ENCODE measurements around the gene TSEN54.

DNA sequence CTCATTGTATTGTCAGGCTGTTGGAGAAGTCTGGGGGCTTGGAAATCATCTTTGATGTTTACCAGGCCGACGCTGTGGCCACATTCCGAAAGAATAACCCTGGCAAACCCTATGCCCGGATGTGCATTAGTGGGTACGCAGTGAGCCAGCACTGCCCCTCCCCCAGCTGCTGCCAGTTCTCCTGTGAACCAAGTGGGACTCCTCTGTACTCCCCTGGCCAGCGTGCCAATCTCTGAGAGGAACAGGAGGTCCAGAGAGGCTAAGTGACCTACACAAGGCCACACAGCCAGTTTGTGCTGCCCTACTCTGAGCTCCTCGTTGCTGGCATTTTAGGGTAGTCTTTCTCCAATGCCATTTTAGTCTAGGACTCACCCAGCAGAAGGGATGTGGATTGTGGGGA is 7.3 kb downstream of the TSEN54 start:
- no peak for TF ChIP-seq ELF1 (IDR thresholded peaks at IDR 0.05)
- no peak for TF ChIP-seq TEAD4 (IDR thresholded peaks at IDR 0.05; ENCODE audit: borderline replicate concordance, insufficient read depth)
- TF ChIP-seq, protein P1, sequence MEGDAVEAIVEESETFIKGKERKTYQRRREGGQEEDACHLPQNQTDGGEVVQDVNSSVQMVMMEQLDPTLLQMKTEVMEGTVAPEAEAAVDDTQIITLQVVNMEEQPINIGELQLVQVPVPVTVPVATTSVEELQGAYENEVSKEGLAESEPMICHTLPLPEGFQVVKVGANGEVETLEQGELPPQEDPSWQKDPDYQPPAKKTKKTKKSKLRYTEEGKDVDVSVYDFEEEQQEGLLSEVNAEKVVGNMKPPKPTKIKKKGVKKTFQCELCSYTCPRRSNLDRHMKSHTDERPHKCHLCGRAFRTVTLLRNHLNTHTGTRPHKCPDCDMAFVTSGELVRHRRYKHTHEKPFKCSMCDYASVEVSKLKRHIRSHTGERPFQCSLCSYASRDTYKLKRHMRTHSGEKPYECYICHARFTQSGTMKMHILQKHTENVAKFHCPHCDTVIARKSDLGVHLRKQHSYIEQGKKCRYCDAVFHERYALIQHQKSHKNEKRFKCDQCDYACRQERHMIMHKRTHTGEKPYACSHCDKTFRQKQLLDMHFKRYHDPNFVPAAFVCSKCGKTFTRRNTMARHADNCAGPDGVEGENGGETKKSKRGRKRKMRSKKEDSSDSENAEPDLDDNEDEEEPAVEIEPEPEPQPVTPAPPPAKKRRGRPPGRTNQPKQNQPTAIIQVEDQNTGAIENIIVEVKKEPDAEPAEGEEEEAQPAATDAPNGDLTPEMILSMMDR (IDR thresholded peaks at IDR 0.05): no peak
- TF ChIP-seq EP300 (IDR thresholded peaks at IDR 0.05; ENCODE audit: borderline replicate concordance in 1 of 2, low read depth in 1 of 2, low read length in 1 of 2): no peak
- TF ChIP-seq RAD21 (IDR thresholded peaks at IDR 0.05; ENCODE audit: low read length): no peak
- TF ChIP-seq RFX5 (IDR thresholded peaks at IDR 0.05; ENCODE audit: low read length): no peak
- no peak for TF ChIP-seq TAF1 (IDR thresholded peaks at IDR 0.05; ENCODE audit: borderline replicate concordance, low read depth, low read length)
- no peak for TF ChIP-seq NFIC (IDR thresholded peaks at IDR 0.05; ENCODE audit: borderline replicate concordance)
- TF ChIP-seq, protein P2, sequence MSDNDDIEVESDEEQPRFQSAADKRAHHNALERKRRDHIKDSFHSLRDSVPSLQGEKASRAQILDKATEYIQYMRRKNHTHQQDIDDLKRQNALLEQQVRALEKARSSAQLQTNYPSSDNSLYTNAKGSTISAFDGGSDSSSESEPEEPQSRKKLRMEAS (IDR thresholded peaks at IDR 0.05; ENCODE audit: low read depth): no peak
- TF ChIP-seq EZH2phosphoT487 (IDR thresholded peaks at IDR 0.05; ENCODE audit: borderline replicate concordance, low read depth): no peak
- no peak for TF ChIP-seq NRF1 (IDR thresholded peaks at IDR 0.05; ENCODE audit: low read depth, low read length)
- TF ChIP-seq CHD2 (IDR thresholded peaks at IDR 0.05; ENCODE audit: low read length, partially characterized antibody): no peak
